Gastrocnemius medialis (tissue), 4 donors: ENCODE data around the gene XCL2.

Experiments
- CTCF ChIP-seq, 5 experiments: fragments of 450-650 bp in 3 of 5; fragments of 200-600 bp in 2 of 5; sonication (generic) in 2 of 5; IDR thresholded peaks in 4 of 5; conservative IDR thresholded peaks in 1 of 5; 1 replicate in 4 of 5; 2 replicates in 1 of 5; pipeline ENCODE4 v1.5.1; 2016 to 2019; ENCODE audit warnings: antibody characterized with exemption in 5 of 5, mild to moderate bottlenecking in 3 of 5, moderate library complexity in 3 of 5
- POLR2A ChIP-seq, 2 donors: fragments of 450-650 bp; IDR thresholded peaks; one replicate each; pipeline ENCODE4 v1.6.1; 2017; ENCODE audit warnings: antibody characterized with exemption in 2 of 2, mild to moderate bottlenecking in 2 of 2, moderate library complexity in 2 of 2

GRCh38 chr1:168504064-168504837 is 39.5 kb downstream of the XCL2 start:
- no peak for TF ChIP-seq CTCF (IDR thresholded peaks at IDR 0.05 in 4 of 5, conservative IDR thresholded peaks at IDR 0.05 in 1 of 5)
- TF ChIP-seq POLR2A (IDR thresholded peaks at IDR 0.05) = no peak
